Measurements from ENCODE around the gene AHI1.
"Not testable (repeated sequence)": the region's sequence is repeated elsewhere in the genome, so short reads cannot be mapped to it uniquely, and the experiment has no call there.

Gene AHI1

GRCh38 chr6:135383766-135384165 is 113.8 kb downstream of the AHI1 start:
- DNase-seq, result no peak

- no peak for DNase-seq
Measured at GRCh38 chr6:135383301-135383700, 114.2 kb downstream of the AHI1 start.

DNA sequence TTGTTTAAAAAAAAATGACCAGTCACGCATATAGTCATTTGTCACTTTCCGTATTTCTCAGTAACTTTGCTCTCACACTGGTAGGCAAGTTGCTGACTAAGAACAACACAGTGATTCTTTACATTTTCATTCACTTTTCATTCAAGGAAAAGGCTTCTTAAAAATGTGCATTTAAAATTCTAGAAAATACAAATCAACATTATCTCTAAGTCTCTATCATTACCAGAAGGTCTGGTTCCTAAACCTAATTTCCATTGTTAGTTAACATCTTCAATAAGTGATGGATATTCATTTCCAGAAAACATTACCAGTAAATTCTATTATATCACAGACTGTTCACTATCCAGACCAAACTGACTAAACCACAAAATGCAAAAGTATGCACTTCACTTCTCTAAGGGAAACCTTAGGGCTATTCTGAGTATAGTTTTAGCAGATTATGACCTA is 115.3 kb downstream of the AHI1 start:
- DNase-seq, result no peak

- DNase-seq, result no peak
Measured at GRCh38 chr6:135380793-135381192, 116.7 kb downstream of the AHI1 start.

DNA sequence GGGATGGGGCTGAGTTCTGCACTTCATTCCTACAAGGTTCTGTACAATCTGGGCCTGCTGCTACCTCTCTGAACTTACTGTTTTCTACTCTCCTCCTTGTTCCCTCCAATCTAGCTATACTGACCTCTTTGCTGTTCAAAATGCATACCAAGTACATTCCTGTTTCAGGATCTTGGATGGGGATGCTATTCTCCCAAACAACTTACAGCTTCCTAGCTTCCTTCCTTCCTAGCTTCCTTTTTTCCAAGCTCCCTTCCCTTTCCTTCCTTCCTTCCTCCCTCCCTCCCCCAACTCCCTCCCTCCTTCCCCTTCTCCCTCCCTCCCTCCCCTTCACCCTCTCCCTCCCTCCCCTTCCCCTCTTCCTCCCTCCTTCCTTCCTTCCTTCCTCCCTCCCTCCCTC is 117.9 kb downstream of the AHI1 start:
- no peak for DNase-seq

DNA sequence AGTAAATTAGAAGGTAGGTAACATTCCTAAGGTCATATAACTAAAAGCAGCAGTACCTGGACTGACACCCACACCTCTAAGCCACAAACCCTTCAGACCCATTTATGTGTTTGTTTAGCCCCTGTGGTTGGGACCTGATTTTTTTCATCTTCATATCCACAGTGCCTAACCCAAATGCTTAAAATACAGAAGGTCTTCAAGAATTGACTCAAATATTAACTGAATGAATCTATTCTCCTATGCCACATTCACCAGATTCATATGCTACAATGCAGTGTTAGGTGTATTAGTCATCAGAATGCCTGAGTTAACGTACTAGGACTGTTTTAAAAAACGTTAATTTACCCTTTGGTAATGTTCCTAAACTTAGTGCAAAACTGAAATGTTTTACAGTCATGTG is 124.8 kb downstream of the AHI1 start:
- peak; percentile 33 for DNase-seq

DNA sequence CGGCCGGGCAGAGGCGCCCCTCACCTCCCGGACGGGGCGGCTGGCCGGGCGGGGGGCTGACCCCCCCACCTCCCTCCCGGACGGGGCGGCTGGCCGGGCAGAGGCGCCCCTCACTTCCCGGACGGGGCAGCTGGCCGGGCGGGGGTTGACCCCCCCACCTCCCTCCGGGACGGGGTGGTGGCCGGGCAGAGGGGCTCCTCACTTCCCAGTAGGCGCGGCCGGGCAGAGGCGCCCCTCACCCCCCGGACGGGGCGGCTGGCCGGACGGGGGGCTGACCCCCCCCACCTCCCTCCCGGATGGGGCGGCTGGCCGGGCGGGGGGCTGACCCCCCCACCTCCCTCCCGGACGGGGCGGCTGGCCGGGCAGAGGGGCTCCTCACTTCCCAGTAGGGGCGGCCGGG is 133.9 kb downstream of the AHI1 start:
- not testable (repeated sequence) for DNase-seq

- no peak for DNase-seq
Measured at GRCh38 chr6:135362124-135362523, 135.4 kb downstream of the AHI1 start.

DNA sequence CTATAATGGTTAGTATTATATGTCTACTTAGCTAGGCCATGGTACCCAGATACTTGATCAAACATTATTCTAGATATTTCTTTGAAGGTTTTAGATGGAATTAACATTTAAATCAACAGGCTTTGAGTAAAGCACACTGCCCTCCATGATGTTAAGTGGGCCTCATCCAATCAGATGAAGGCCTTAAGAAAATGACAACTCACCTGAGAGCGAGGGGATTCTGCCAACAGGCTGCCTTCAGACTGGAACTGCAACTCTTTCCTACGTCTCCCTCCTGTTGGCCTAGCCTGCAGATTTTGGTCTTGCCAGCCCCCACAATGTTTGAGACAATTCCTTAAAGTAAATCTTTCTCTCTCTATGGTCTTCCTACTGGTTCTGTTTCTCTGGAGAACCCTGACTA is 137.3 kb downstream of the AHI1 start:
- no peak for DNase-seq

- DNase-seq, result peak; percentile 11
Measured at GRCh38 chr6:135358985-135359384, 138.6 kb downstream of the AHI1 start.

DNA sequence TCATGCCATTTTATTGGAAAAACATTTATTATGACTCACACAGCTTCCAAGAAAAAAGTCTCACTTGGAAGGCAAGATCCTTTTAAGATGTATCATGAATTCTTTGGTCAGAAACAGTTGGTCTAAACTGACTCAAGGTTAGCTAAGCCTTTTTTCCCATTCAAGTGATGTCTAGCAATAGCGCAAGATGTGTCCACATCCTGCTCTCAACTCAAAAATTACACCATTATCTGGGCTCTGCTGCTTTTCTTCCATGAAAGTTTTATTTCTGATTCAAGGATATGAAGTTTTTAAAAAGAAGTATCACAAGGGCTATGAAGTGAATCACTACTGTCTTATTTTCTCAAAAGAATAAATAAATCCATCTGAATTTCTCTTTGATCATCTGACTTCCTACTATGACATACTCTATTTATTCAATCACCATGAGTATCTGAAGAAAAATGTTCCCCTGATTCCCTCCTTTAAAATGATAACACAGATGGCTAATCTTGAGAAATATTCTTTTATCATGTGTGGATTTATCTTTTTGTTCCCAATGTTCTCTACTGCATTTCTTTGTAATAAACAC is 139.2 kb downstream of the AHI1 start:
- peak; percentile 95 for DNase-seq

DNA sequence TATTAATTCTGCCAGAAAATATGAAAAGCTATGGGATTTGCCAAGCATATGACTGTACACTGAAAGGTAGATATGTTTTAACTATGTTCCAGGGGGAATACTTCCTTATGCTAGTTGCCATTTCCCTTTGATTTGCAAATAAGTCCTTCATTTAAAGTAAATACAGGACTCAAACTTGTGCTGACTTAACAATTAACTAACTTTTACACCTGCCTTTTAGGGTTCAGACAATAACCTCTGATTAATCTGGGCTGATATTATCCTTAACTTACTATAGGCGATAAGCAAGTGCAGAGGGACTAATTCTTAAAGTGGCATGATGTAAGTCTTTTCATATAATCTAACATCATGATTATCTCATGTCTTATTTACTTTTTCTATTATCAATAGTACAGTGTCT is 143.1 kb downstream of the AHI1 start:
- DNase-seq, result no peak

DNA sequence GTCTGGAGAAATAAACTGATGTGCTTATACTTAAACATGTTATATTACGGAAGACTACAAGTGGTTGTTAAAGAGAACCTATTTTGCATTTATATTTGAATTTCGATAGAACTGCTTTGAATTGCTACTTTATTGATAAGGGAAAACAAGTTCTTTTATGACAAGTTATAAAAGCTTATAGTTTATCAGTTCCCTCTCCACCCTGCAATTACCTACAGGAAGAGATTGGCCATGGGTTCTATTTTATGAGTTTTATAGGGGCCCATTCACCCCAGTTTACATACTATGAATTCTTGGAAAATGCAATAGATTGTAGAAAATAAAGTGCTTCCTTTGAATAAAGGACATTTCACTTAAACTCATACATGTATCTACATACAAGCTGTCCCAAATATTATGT is 144.4 kb downstream of the AHI1 start:
- no peak for DNase-seq

GRCh38 chr6:135351635-135352034 is 145.9 kb downstream of the AHI1 start:
- DNase-seq, result no peak

DNA sequence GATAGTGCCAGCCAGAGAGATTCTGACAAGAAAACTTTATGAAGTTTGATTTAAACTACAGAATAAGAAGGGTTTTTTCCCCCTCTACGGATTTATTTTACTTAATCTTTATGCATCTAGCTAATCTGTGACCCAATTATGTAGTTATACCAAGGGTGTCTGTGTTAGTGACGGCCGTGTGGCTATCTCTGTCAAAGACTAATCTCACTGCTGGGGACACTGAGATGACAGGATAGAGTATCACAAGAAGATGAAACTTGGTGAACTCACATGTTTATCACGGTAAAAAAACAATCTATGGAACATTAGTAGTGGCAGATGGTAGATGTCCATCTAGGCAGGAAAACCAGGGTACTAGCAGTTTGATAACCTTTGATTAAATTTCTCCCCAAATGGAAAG is 149.7 kb downstream of the AHI1 start:
- no peak for DNase-seq

GRCh38 chr6:135346747-135347146 is 150.8 kb downstream of the AHI1 start:
- peak; percentile 76 for DNase-seq

GRCh38 chr6:135344526-135344925 is 153.0 kb downstream of the AHI1 start:
- no peak for DNase-seq

GRCh38 chr6:135339920-135340319 is 157.6 kb downstream of the AHI1 start:
- DNase-seq, result not testable (repeated sequence)

GRCh38 chr6:135334169-135334568 is 163.4 kb downstream of the AHI1 start:
- peak; percentile 62 for DNase-seq

GRCh38 chr6:135331002-135331401 is 166.5 kb downstream of the AHI1 start:
- DNase-seq, result peak; percentile 78

DNA sequence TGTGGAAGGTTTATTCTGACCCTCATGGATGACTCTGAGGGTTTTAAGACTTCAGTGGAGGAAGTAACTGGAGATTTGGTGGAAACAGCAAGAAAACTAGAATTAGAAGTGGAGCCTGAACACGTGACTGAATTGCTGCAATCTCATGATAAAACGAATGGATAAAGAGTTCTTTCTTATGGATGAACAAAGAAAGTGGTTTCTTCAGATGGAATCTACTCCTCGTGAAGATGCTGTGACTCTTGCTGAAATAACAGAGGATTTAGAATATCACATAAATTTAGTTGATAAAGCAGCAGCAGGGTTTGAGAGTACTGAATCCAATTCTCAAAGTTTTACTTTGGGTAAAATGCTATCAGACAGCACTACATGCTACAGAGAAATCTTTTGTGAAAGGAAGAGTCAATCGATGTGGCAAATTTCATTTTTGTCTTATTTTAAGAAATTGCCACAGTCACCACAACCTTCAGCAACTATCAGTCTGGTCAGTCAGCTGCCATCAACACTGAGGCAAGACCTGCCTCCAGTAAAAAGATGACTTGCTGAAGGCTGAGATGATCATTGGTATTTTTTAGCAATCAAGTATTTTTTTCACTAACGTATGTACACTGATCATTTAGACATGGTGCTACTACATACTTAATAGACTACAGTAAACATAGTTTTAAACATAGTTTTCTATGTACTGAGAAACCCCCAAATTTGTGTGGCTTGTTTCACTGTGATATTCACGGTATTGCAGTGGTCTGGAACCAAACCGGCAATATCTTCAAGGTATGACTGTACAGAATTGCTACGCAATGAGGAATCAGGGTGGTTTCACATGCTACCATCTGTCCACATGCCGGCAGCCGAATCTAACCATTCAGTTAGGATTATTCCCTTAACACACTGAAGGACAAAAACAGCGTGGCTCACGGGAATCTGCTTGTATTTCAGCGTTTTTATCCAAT is 167.4 kb downstream of the AHI1 start:
- peak; percentile 20 for DNase-seq

DNA sequence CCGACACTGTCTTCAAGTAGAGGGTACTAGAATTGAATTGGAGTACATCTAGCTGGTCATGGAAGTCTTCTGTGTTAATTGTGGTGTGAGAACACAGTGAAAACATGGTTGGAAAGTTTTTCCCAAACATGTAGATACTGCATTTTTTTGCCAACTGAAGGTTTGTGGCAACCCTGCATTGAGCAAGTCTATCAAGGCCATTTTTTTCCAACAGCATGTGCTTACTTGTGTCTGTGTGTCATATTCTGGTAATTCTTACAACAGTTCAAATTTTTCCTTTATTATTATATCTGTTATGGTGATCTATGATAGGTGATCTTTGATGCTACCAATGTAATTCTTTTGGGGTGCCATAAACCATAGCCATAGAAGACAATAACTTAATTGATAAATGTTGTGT is 169.4 kb downstream of the AHI1 start:
- DNase-seq, result no peak

- no peak for DNase-seq
Measured at GRCh38 chr6:135325624-135326424, 171.7 kb downstream of the AHI1 start.

DNA sequence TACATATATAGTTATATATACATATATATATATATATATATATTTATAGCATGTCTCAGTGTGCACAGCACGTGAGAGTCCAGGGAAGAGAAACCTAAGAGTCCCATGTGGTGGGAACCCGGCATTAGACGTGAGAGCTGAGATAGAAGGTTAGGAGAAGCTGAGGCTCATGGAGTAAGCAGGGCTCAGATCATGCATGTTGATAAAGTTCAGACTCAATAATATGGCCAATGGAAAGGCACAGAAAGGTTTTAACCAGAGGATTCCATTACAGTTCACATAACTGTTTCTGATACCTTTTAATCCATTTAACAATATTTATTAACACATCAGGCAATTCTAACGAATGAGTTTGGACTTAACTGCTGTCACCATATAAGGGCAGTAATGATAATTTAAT is 173.0 kb downstream of the AHI1 start:
- no peak for DNase-seq
